Mesothelial cell of epicardium (in vitro differentiated cells): Measurements from ENCODE around the gene SPOP. TPM values are rescaled to one million over a fixed set of nuclear protein-coding genes. Genes with fewer than 3 reads are reported as not detected.

Source experiments
- DNase-seq, 2 experiments: peaks; one replicate each; pipeline ENCODE4 v3.0.0; 2021; ENCODE audit warnings: low spot score in 2 of 2; ENCODE audit not compliant: unreplicated experiment in 2 of 2
- H3K27ac Mint-ChIP-seq: 2 replicates; pipeline ENCODE4 v1.8.0; 2021; ENCODE audit warnings: mixed read lengths
- H3K27me3 Mint-ChIP-seq: 2 replicates; pipeline ENCODE4 v1.8.0; 2021; ENCODE audit warnings: low read depth, mixed read lengths
- H3K36me3 Mint-ChIP-seq: 2 replicates; pipeline ENCODE4 v1.8.0; 2021; ENCODE audit warnings: mixed read lengths
- H3K4me1 Mint-ChIP-seq: 2 replicates; pipeline ENCODE4 v1.8.0; 2021; ENCODE audit warnings: mixed read lengths
- H3K4me3 Mint-ChIP-seq: 2 replicates; pipeline ENCODE4 v1.8.0; 2021; ENCODE audit warnings: mild to moderate bottlenecking, moderate library complexity, mixed read lengths
- H3K9me3 Mint-ChIP-seq: 2 replicates; pipeline ENCODE4 v1.8.0; 2021; ENCODE audit warnings: mixed read lengths
- total RNA-seq: library from RNA; stranded (reverse); gene quantifications from 3 replicates; pipeline ENCODE4 v1.2.1, GENCODE V29; 2021
- TF ChIP-seq, protein P1 (sequence below): fragments of 200-600 bp; sonication (generic); IDR thresholded peaks from one replicate; pipeline ENCODE4 v1.5.0; 2021; ENCODE audit warnings: antibody characterized with exemption; ENCODE audit not compliant: unreplicated experiment

Gene SPOP
- total RNA-seq, 1 donor from 2014 or later, result 62.8 TPM

DNA sequence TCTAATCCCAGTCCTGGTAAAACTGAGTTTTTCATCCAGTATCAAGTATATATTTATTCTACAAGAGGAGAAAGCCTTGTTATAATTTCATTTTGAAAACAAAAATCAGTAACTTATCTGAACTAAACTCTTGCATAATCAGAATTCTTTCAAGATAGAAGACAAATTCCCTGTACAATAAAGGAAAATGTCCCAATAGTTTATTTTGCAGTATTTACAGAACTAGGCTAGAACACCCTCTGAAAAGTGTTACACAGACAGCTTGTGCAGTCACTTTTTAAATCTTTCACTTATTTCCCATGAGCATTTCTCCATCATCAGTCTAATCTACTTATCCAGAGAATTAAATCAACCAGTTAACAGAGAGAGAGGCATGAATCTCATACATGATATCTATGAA lies 48.5 kb downstream of the SPOP start:
- Mint-ChIP-seq H3K9me3 (no peaks in the 10 kb centered on the region), H3K27ac (peak overlapping the region; percentile 4), H3K27me3 (no peaks in the 10 kb centered on the region), H3K4me1 (peaks cover 23% of the 10 kb centered on the region), H3K36me3 (no peaks in the 10 kb centered on the region), H3K4me3 (no peak overlapping the region)
- TF ChIP-seq, protein P1, sequence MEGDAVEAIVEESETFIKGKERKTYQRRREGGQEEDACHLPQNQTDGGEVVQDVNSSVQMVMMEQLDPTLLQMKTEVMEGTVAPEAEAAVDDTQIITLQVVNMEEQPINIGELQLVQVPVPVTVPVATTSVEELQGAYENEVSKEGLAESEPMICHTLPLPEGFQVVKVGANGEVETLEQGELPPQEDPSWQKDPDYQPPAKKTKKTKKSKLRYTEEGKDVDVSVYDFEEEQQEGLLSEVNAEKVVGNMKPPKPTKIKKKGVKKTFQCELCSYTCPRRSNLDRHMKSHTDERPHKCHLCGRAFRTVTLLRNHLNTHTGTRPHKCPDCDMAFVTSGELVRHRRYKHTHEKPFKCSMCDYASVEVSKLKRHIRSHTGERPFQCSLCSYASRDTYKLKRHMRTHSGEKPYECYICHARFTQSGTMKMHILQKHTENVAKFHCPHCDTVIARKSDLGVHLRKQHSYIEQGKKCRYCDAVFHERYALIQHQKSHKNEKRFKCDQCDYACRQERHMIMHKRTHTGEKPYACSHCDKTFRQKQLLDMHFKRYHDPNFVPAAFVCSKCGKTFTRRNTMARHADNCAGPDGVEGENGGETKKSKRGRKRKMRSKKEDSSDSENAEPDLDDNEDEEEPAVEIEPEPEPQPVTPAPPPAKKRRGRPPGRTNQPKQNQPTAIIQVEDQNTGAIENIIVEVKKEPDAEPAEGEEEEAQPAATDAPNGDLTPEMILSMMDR, result no peak
- DNase-seq, result no peak

DNA sequence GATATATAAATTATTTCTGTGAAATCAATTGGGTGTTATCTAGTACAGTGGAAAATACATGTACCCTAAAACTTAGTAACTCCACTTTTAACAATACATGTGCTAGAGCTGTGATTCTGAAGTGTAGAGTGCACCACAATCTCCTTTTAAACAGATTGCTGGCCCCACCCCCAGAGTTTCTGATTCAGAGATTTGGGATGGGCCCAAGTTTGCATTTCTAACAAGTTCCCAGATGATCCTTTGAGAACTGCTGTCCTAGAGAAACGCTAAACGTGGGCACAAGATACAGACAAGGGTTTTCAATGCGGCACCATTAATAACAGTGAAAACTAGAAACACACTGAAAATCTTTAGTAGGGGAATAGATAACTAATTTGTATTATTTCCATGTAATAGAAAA lies 53.0 kb downstream of the SPOP start:
- peaks cover 12% of the 10 kb centered on the region for H3K36me3 Mint-ChIP-seq
- H3K4me1 Mint-ChIP-seq, result peaks cover 13% of the 10 kb centered on the region
- H3K27me3 Mint-ChIP-seq, result no peaks in the 10 kb centered on the region
- no peak overlapping the region for H3K4me3 Mint-ChIP-seq
- TF ChIP-seq, protein P1, result no peak
- DNase-seq, result no peak
- no peaks in the 10 kb centered on the region for H3K9me3 Mint-ChIP-seq
- H3K27ac Mint-ChIP-seq, result no peak overlapping the region

DNA sequence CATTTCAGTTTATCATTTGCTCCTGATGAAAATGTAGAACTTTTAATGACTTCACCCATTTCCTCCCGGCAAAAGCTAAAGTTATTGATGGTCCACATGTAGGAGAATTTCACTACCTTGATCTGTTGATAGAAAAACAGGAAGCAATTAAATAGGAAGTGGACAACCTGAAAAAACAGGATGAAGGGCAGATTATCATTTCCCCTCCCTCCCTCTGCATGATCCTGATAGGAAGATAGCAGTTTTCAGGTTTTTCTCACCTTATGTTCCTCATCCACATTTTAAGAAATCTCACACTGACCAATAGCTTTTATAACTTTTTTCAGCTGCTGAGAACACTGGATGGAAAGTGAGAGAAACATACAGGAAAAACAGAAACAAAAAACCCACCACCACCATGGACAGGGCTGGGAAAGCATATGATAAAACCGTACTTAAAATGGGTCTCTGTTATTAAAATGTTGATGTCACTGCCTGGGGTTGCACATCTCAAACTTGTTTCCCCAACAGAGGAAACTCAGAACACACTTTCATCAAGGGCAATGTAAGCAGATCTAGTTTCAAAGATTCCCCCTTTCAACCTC lies 55.9 kb downstream of the SPOP start:
- TF ChIP-seq, protein P1, result no peak
- no peak overlapping the region for H3K27ac Mint-ChIP-seq
- no peaks in the 10 kb centered on the region for H3K9me3 Mint-ChIP-seq
- no peaks in the 10 kb centered on the region for H3K27me3 Mint-ChIP-seq
- no peak overlapping the region for H3K4me3 Mint-ChIP-seq
- peaks cover 25% of the 10 kb centered on the region for H3K36me3 Mint-ChIP-seq
- no peaks in the 10 kb centered on the region for H3K4me1 Mint-ChIP-seq
- DNase-seq, result no peak

DNA sequence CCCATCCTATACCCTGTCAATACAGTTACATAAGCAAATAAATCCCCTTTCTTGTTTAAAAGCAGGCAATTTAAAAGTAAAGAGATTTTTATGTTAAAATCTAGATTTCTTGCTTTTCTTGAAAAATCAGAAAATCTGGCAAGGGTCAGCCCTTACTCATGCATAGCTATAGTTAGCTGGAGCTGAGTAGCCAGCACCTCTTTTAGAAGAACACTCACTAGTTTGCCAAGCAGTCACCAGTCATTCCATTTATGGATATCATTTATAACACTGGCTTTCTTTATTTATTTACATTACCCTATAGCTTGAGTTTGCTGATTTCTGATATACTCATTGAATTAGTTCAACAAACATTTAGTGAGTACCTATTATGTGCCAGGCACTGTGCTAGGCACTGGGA lies 56.5 kb downstream of the SPOP start:
- no peaks in the 10 kb centered on the region for H3K4me1 Mint-ChIP-seq
- no peak for DNase-seq
- TF ChIP-seq, protein P1, result no peak
- H3K27ac Mint-ChIP-seq, result no peak overlapping the region
- H3K4me3 Mint-ChIP-seq, result no peak overlapping the region
- no peaks in the 10 kb centered on the region for H3K27me3 Mint-ChIP-seq
- peaks cover 25% of the 10 kb centered on the region for H3K36me3 Mint-ChIP-seq
- H3K9me3 Mint-ChIP-seq, result no peaks in the 10 kb centered on the region

DNA sequence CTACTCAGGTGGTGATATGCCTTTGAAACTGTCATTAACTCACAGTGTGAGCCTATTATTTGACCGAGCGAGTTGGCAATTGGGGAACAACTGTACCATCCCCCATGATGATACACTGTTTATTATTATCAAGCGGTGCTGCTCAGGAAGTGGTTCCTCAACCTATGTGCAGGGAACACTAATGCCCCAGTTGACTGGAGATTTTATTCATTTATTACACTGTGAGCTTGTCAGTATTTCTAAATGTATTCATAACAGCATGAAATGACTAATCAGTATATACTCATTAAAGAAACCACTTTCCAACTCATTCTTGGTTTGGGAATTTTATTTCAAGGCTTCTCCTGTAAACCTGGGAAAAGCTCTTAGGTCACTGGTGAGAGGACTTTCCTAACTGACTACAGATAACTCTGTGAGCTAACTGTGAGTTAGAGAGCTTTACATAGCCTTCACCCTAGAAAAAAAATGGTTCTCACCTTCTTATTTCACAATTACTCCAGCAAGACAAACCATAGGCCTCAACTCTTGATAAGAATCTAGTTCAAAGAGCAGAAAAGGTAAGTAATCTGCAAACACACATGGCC lies 59.8 kb downstream of the SPOP start:
- H3K27ac Mint-ChIP-seq, result no peak overlapping the region
- no peaks in the 10 kb centered on the region for H3K4me1 Mint-ChIP-seq
- no peaks in the 10 kb centered on the region for H3K9me3 Mint-ChIP-seq
- TF ChIP-seq, protein P1, result no peak
- H3K36me3 Mint-ChIP-seq, result peaks cover 31% of the 10 kb centered on the region
- H3K4me3 Mint-ChIP-seq, result no peak overlapping the region
- H3K27me3 Mint-ChIP-seq, result no peaks in the 10 kb centered on the region
- DNase-seq, result no peak
